Renal cortical epithelial cell (primary cell): ENCODE measurements around the gene JARID2. TPM values are rescaled to one million over a fixed set of nuclear protein-coding genes. Genes with fewer than 3 reads are reported as not detected.

Source experiments
- DNase-seq: peaks from one replicate; pipeline ENCODE4 v3.0.0-alpha.2; 2011; ENCODE audit warnings: low read depth
- total RNA-seq: library from RNA; depleted of rRNA; stranded (reverse); fragments of >200 nt; gene quantifications from 2 replicates; pipeline ENCODE4 v1.2.3, GENCODE V29; 2014

JARID2 gene
- total RNA-seq, 1 donor from 2014 or later: 8.5 TPM

GRCh38 chr6:15437090-15437635 lies 191.3 kb downstream of the JARID2 start:
- DNase-seq: no peak

- no peak for DNase-seq
Observed at GRCh38 chr6:15439410-15440025, 193.6 kb downstream of the JARID2 start.

DNA sequence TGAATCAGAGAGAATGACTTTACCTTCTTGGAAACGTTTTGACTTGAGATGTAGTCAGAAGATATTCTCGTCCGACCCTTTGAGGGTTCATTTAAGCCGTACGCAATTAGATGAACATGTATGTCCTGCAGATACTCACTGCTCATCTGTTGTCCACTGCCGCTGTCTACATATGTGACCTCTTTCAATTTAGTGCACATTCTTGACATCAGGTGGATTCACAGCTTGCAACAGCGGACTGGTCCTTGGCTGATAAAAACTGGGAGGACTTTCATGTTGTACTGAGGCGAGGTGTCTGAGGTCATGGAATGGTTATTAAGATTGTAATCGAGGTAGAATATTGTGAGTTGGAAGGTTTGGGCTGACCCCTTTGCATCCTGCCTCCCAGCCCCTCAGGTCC lies 194.2 kb downstream of the JARID2 start:
- no peak for DNase-seq

DNA sequence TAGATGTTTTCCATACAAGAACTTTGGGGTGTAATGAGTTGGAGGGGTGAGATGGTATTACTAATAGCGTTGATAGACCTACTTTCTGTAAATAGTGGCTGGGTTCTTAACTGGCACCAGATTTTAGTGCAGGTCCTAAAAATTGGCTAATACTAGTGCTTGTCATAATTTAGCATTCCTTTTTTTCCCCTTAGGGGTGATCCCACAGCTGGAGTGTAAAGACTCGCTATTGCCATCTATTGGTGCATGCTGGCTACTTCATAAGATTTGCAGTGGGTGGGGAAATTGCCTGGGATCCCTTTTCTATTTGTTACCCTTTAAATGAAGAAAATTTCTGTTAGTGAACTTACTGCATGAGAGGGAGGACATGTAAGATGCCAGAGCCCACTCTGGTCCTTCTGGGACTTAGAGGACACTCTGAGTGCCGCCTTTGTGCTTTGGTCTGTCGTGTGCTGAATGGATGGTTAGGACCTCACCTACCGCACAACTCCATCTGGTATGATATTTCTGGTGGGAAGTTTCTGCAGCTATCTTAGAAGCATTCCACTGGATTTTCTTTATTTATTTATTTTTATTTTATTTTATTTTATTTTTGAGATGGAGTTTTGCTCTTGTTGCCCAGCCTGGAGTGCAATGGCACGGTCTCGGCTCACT lies 195.5 kb downstream of the JARID2 start:
- peak; percentile 60 for DNase-seq

GRCh38 chr6:15441981-15442380 lies 196.1 kb downstream of the JARID2 start:
- DNase-seq: no peak

DNA sequence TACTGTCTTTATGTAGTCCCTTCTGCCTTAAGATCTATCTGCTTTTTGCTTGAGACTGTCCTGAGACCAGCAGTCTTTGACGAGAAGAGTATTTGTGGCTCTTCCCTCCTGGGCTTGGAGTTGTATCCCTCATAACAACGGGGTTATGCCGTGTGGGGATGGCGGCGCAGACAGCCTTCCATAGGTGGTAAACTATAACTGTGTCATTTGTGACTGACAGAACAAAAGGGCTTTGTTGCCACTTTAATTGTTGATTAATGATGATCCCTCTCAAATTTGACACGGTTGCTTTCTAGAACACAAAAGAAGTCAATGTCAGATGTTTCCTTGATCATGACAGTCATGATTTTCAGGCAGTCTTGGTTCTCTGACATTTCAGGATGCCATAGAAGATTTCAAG lies 196.6 kb downstream of the JARID2 start:
- no peak for DNase-seq

DNA sequence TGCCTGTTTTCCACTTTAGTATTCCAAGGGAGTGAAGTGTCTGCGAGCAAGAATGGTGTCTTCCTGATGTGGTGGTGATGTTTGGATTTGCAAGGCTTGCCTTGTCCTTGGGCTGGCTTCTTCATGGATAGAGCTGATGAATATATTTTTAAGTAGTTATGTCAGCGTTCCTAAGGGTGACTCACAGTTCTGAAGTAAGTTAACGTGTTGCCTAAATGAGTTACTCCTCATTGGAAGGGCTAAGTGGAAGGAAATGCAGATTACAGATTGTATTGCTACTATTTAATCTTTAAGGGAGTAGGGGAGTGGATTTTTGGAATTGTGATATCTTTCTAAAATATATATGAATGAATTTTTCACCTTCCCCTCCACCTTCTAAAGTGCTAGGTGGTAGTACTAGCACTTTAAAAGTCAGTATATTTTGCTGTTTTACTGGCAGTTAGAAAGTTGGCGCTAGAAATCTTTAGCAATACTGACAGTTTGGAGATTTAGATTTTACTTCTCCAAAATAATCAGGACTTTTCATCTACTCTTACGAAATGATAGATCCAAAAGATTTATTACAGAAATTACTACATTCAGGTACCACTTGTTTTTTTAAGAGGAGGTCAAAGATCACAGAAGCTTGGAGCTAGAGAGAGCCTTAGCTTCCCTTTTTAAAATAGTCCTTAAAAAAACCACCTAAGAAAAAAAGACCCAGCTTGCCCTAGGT lies 197.4 kb downstream of the JARID2 start:
- DNase-seq: peak; percentile 83

DNA sequence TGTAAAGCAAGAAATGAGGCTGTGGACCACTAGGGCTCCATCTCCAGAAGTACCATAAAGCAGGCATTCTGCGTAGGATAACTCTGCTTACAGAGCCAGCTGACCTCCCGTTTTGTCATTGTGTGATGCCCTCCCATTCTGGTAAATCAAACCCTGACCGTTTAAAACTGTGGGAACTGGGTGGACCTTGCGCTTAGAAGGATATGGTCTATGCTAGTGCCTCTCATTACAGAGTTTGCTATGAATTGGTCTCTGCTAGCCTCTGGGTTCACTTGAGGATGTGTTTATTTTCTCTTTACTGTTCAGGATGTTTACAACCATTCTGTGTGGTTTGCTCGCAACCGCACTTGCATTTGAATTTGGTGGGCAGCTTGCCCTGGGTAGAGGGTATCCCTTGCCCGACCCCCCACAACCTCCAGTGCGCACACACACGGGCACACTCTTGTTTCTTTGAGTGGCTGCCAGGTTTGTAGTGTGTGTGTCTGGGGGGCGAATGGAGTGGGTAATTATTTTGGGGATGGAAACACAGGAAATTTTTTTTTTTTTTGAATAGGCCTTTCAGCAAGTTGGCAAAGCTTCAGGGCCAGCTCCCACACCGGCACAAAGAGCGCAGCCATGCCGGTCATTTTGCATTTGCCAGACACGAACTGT lies 198.3 kb downstream of the JARID2 start:
- DNase-seq: no peak

- DNase-seq: peak; percentile 35
Observed at GRCh38 chr6:15444881-15445280, 199.0 kb downstream of the JARID2 start.

GRCh38 chr6:15447546-15448267 lies 201.8 kb downstream of the JARID2 start:
- no peak for DNase-seq

DNA sequence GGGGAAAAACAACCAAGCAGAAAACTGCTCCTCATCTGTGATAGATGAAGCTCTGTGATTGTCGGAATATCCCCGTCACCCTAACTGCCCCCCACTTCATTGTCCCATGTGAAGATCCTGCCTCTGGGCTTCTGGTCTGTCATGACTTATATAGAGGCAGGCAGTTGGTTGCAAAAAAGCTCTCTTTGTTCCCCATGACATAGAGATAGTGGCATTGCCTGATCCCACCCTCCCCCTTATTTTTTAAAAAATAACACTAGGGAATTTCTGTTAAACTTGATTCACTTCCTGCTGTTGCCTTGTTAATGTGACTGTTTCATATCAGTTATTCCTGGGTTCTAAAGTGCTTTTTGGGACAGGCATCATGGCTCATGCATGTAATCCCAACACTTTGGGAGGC lies 203.1 kb downstream of the JARID2 start:
- DNase-seq: no peak

GRCh38 chr6:15451738-15452137 lies 205.9 kb downstream of the JARID2 start:
- DNase-seq: no peak

GRCh38 chr6:15452182-15452941 lies 206.5 kb downstream of the JARID2 start:
- DNase-seq: no peak

DNA sequence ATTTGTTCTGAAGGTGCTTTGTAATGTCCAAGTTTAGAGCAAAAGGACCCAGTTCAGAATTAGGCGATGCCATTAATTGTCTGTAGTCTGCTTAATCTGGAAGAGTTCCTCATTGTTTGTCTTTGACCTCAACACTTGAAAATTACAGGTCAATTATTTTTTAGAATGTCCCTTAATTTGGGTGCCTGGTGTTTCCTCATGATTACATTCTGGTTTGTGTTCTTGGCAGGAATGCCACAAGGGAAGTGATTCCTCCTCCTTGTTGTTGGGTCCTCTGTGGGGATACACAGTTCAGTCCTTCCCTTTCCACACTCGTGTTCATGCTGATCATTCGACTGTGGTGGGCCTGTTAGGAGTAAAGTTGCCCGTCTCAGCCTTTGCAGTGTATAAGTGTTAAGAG lies 207.3 kb downstream of the JARID2 start:
- no peak for DNase-seq

GRCh38 chr6:15453622-15454021 lies 207.8 kb downstream of the JARID2 start:
- DNase-seq: no peak

DNA sequence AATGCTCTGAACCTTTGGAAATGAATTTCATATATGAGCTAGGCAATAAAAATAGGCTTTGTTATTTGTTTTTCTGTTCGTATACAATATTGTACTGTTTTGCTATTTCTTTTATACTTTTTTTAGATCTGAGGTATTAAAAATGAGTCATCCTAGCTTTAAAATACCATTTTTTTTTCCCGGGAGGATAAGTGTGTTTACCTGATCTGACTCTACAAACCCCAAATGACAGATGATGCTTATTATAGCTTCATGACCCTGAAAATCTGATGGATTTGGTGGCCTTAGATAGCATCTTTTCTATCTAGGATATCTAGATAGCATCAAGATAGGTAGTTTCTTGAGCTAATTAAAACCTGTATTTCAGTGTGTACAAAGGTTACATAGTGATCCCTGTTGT lies 210.6 kb downstream of the JARID2 start:
- DNase-seq: no peak

GRCh38 chr6:15457121-15457650 lies 211.3 kb downstream of the JARID2 start:
- DNase-seq: no peak

GRCh38 chr6:15458021-15458459 lies 212.2 kb downstream of the JARID2 start:
- DNase-seq: no peak

DNA sequence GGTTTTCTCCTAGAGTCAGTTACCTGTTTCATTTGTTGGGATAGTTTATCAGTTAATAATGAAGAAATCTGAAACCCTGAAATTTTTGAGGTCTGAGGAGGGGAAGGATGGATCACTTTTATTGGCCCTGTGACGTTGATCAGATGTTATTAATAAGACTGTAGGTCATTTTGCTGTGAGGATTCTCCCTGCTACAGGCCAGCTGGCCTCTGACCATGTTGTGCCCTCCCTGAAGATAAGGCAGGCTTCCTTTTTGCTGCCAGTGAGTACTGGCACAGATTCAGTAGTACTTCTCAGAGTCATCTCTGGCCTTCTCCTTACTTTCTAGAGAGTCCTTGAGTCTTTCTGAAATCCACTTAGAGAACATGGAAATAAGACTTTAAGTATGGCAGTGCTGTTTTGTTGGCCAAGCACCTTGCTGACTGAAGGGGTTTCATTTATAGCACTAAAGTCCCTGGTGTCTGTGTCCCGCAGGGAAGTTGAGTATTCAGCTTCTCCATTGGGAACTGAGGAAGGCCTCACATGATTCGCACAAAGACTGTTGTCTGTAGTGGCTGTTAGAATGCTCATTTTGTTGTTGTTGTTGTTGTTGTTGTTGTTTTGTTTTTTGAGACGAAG lies 214.3 kb downstream of the JARID2 start:
- DNase-seq: no peak
